Suprapubic skin (tissue), 4 donors: ENCODE data around the gene GLUL. TPM values are rescaled to one million over a fixed set of nuclear protein-coding genes. Genes with fewer than 3 reads are reported as not detected.

Experiments used
- DNase-seq, 2 donors: peaks; one replicate each; pipeline ENCODE4 v3.0.0-alpha.2; 2019; ENCODE audit warnings: low spot score in 2 of 2
- H3K27ac ChIP-seq: fragments of 200-600 bp; sonication (generic); one replicate; pipeline ENCODE4 v1.5.1; 2019
- H3K27me3 ChIP-seq: fragments of 200-600 bp; sonication (generic); one replicate; pipeline ENCODE4 v1.5.1; 2019
- H3K36me3 ChIP-seq: fragments of 200-600 bp; sonication (generic); one replicate; pipeline ENCODE4 v1.5.1; 2019
- H3K4me1 ChIP-seq: fragments of 200-600 bp; sonication (generic); one replicate; pipeline ENCODE4 v1.5.1; 2019
- H3K4me3 ChIP-seq: fragments of 200-600 bp; sonication (generic); one replicate; pipeline ENCODE4 v1.5.1; 2019; ENCODE audit warnings: mild to moderate bottlenecking
- H3K9me3 ChIP-seq: fragments of 200-600 bp; sonication (generic); one replicate; pipeline ENCODE4 v1.5.1; 2019
- CTCF ChIP-seq, 2 donors: fragments of 200-600 bp in 1 of 2; fragments of 450-650 bp in 1 of 2; sonication (generic) in 1 of 2; IDR thresholded peaks; one replicate each; pipeline ENCODE4 v1.5.1; 2016 to 2019; ENCODE audit warnings: antibody characterized with exemption in 2 of 2, mild to moderate bottlenecking in 1 of 2, moderate library complexity in 1 of 2
- EP300 ChIP-seq: sonication (generic); formaldehyde crosslinking; IDR thresholded peaks from one replicate; pipeline ENCODE4 v1.6.1; 2017; ENCODE audit warnings: antibody characterized with exemption
- POLR2A ChIP-seq, 2 donors: fragments of 450-650 bp; IDR thresholded peaks; one replicate each; pipeline ENCODE4 v1.6.1; 2017; ENCODE audit warnings: antibody characterized with exemption in 2 of 2, mild to moderate bottlenecking in 2 of 2, moderate library complexity in 2 of 2
- POLR2AphosphoS5 ChIP-seq, 3 donors: sonication (generic); formaldehyde crosslinking; IDR thresholded peaks; one replicate each; pipeline ENCODE4 v1.6.1; 2017; ENCODE audit warnings: antibody characterized with exemption in 3 of 3
- WGBS: methylation state at CpG from one replicate; pipeline ENCODE4 v1.1.5; 2018; 5-methylcytosine and 5-hydroxymethylcytosine counted together
- total RNA-seq, 4 donors: library from RNA; depleted of rRNA; stranded (reverse); fragments of >200 nt; gene quantifications; one replicate each; pipeline ENCODE4 v1.1.0, GENCODE V29; 2016

GLUL gene
- total RNA-seq, 4 donors from 2014 or later: 1,347 to 1,926 (median 1,666) TPM

- H3K27ac ChIP-seq: no peak overlapping the region
- TF ChIP-seq EP300: peak; percentile 66
- TF ChIP-seq CTCF (IDR thresholded peaks at IDR 0.05): no peak
- TF ChIP-seq POLR2A (IDR thresholded peaks at IDR 0.05): no peak
- peak in 1 of 3 donors; percentile 53 for TF ChIP-seq POLR2AphosphoS5 (IDR thresholded peaks at IDR 0.05)
- WGBS: 82% methylated on average over 2 of the region's 2 CpGs
These were observed 40.8 kb downstream of the GLUL start for GRCh38 chr1:182350839-182351238.

GRCh38 chr1:182348961-182349747 lies 42.4 kb downstream of the GLUL start:
- TF ChIP-seq POLR2A (IDR thresholded peaks at IDR 0.05) (no peak), EP300 (peak; percentile 62)
- no peaks in the 10 kb centered on the region for H3K27me3 ChIP-seq
- H3K4me3 ChIP-seq: no peak overlapping the region
- peak in 1 of 2 donors; percentile 44 for DNase-seq
- WGBS: 70% methylated on average over 6 of the region's 6 CpGs
- H3K4me1 ChIP-seq: no peaks in the 10 kb centered on the region
- H3K27ac ChIP-seq: no peak overlapping the region
- no peaks in the 10 kb centered on the region for H3K9me3 ChIP-seq
- no peaks in the 10 kb centered on the region for H3K36me3 ChIP-seq

More at GRCh38 chr1:182350839-182351238, 40.8 kb downstream of the GLUL start:
- H3K36me3 ChIP-seq: no peaks in the 10 kb centered on the region
- no peaks in the 10 kb centered on the region for H3K27me3 ChIP-seq
- no peaks in the 10 kb centered on the region for H3K9me3 ChIP-seq
- H3K4me3 ChIP-seq: no peak overlapping the region
- peak in 1 of 2 donors; percentile 72 for DNase-seq
- no peaks in the 10 kb centered on the region for H3K4me1 ChIP-seq

- Histone ChIP-seq H3K4me3 (no peak overlapping the region), H3K27ac (no peak overlapping the region), H3K4me1 (no peaks in the 10 kb centered on the region), H3K27me3 (no peaks in the 10 kb centered on the region), H3K36me3 (no peaks in the 10 kb centered on the region), H3K9me3 (no peaks in the 10 kb centered on the region)
- 82% methylated on average over 5 of the region's 5 CpGs for WGBS
- TF ChIP-seq CTCF (IDR thresholded peaks at IDR 0.05): no peak
- TF ChIP-seq EP300: no peak
- no peak for TF ChIP-seq POLR2AphosphoS5 (IDR thresholded peaks at IDR 0.05)
- no peak for TF ChIP-seq POLR2A (IDR thresholded peaks at IDR 0.05)
- peak in 1 of 2 donors; percentile 11 for DNase-seq
These were observed 44.6 kb downstream of the GLUL start for GRCh38 chr1:182347019-182347418.

GRCh38 chr1:182340233-182341058 lies 51.1 kb downstream of the GLUL start:
- peak overlapping the region; percentile 54 for H3K27ac ChIP-seq

GRCh38 chr1:182339684-182340083 lies 51.9 kb downstream of the GLUL start:
- Histone ChIP-seq H3K36me3 (no peaks in the 10 kb centered on the region), H3K27me3 (no peaks in the 10 kb centered on the region), H3K4me1 (peaks cover 16% of the 10 kb centered on the region), H3K27ac (no peak overlapping the region), H3K9me3 (no peaks in the 10 kb centered on the region), H3K4me3 (no peak overlapping the region)
- TF ChIP-seq CTCF (IDR thresholded peaks at IDR 0.05) (no peak), POLR2AphosphoS5 (IDR thresholded peaks at IDR 0.05) (no peak), POLR2A (IDR thresholded peaks at IDR 0.05) (no peak), EP300 (no peak)
- DNase-seq: no peak
- 98% methylated on average over 8 of the region's 8 CpGs for WGBS

More at GRCh38 chr1:182340233-182341058, 51.1 kb downstream of the GLUL start:
- Histone ChIP-seq H3K9me3 (no peaks in the 10 kb centered on the region), H3K4me1 (peaks cover 16% of the 10 kb centered on the region), H3K27me3 (no peaks in the 10 kb centered on the region), H3K36me3 (no peaks in the 10 kb centered on the region), H3K4me3 (no peak overlapping the region)
- TF ChIP-seq EP300 (no peak), POLR2AphosphoS5 (IDR thresholded peaks at IDR 0.05) (no peak), POLR2A (IDR thresholded peaks at IDR 0.05) (no peak), CTCF (IDR thresholded peaks at IDR 0.05) (no peak)
- 56% methylated on average over 10 of the region's 10 CpGs for WGBS
- DNase-seq: no peak
